ENCODE measurements around the gene ZNF202.
"Not testable (repeated sequence)": the region's sequence is repeated elsewhere in the genome, so short reads cannot be mapped to it uniquely, and the experiment has no call there.

Gene ZNF202

GRCh38 chr11:123741159-123742030 is at the start of gene ZNF202:
Gene ZNF202, minus strand, starts transcription at chr11:123741660. Its CDS starts 10,772 bp downstream, at chr11:123730888.
- peak; percentile 90 for DNase-seq

- no peak for DNase-seq
These were observed 42.1 kb upstream of the ZNF202 start for GRCh38 chr11:123783536-123783935.

GRCh38 chr11:123778511-123778910 is 37.1 kb upstream of the ZNF202 start:
- no peak for DNase-seq

- no peak for DNase-seq
These were observed 34.5 kb upstream of the ZNF202 start for GRCh38 chr11:123775715-123776549.

GRCh38 chr11:123775289-123775688 is 33.8 kb upstream of the ZNF202 start:
- no peak for DNase-seq

GRCh38 chr11:123773959-123774358 is 32.5 kb upstream of the ZNF202 start:
- no peak for DNase-seq

GRCh38 chr11:123773026-123773425 is 31.6 kb upstream of the ZNF202 start:
- no peak for DNase-seq

- no peak for DNase-seq
These were observed 30.2 kb upstream of the ZNF202 start for GRCh38 chr11:123771664-123772063.

GRCh38 chr11:123770712-123771111 is 29.3 kb upstream of the ZNF202 start:
- DNase-seq, result no peak

GRCh38 chr11:123765601-123766000 is 24.1 kb upstream of the ZNF202 start:
- no peak for DNase-seq

GRCh38 chr11:123762422-123762821 is 21.0 kb upstream of the ZNF202 start:
- DNase-seq, result no peak

- no peak for DNase-seq
These were observed 19.4 kb upstream of the ZNF202 start for GRCh38 chr11:123760894-123761293.

GRCh38 chr11:123757976-123758375 is 16.5 kb upstream of the ZNF202 start:
- DNase-seq, result no peak

- DNase-seq, result no peak
These were observed 14.4 kb upstream of the ZNF202 start for GRCh38 chr11:123755813-123756212.

GRCh38 chr11:123755344-123755743 is 13.9 kb upstream of the ZNF202 start:
- no peak for DNase-seq

GRCh38 chr11:123754101-123754568 is 12.7 kb upstream of the ZNF202 start, which contains the start of gene OR6X1:
Gene OR6X1, minus strand, starts transcription at chr11:123754518. Its CDS starts 0 bp downstream, at chr11:123754518.
- no peak for DNase-seq

GRCh38 chr11:123753110-123753509 is 11.7 kb upstream of the ZNF202 start:
- DNase-seq, result no peak

- DNase-seq, result no peak
These were observed 10.3 kb upstream of the ZNF202 start for GRCh38 chr11:123751781-123752180.

- DNase-seq, result not testable (repeated sequence)
These were observed 6.9 kb upstream of the ZNF202 start for GRCh38 chr11:123748349-123748748.

- DNase-seq, result no peak
These were observed 4.4 kb upstream of the ZNF202 start for GRCh38 chr11:123745764-123746451.

- no peak for DNase-seq
These were observed 1.3 kb upstream of the ZNF202 start for GRCh38 chr11:123742724-123743120.

GRCh38 chr11:123742031-123742723 is 717 bp upstream of the ZNF202 start:
- DNase-seq, result peak in 1 of 2 donors; percentile 2

Data from activated CD4-positive, alpha-beta T cell treated with anti-CD3 and anti-CD28 coated beads for 4 hours (primary cell).